ENCODE measurements around the gene GFRA4. TPM values are rescaled to one million over a fixed set of nuclear protein-coding genes. Genes with fewer than 3 reads are reported as not detected.

GFRA4 gene
- total and polyA plus RNA-seq, 2 donors (not counting 3 experiments of a cell fraction or from before 2014, with no cell fraction given): not detected

GRCh38 chr20:3652221-3652620 is 11.0 kb downstream of the GFRA4 start:
- Histone ChIP-seq H3K79me2 (ENCODE audit: control insufficient read depth, insufficient read depth, low read length) (no peaks in the 10 kb centered on the region), H3K4me2 (ENCODE audit: insufficient read depth, low read length) (no peak overlapping the region), H3K27ac (ENCODE audit: insufficient read depth, low read depth, low read length) (no peak overlapping the region), H3K4me3 (replicated peaks in 1 of 3; ENCODE audit: insufficient read depth in 1 of 3, low read depth in 1 of 3, low read length in 3 of 3) (no peak overlapping the region), H4K20me1 (replicated peaks; ENCODE audit: control insufficient read depth, extremely low read depth, insufficient read depth, low read length) (no peaks in the 10 kb centered on the region), H3K36me3 (ENCODE audit: control insufficient read depth in 2 of 2, extremely low read depth in 1 of 2, insufficient read depth in 2 of 2, low read length in 2 of 2) (no peaks in the 10 kb centered on the region), H3K4me1 (ENCODE audit: control insufficient read depth, extremely low read depth, insufficient read depth, low read length) (no peaks in the 10 kb centered on the region), H3K9me1 (replicated peaks; ENCODE audit: control insufficient read depth, extremely low read depth, insufficient read depth, low read length) (no peaks in the 10 kb centered on the region), H3K9ac (replicated peaks; ENCODE audit: extremely low read depth, insufficient read depth, low read length) (no peak overlapping the region), H3K9me3 (replicated peaks; ENCODE audit: control insufficient read depth, insufficient read depth, low read length) (no peaks in the 10 kb centered on the region), H3K27me3 (ENCODE audit: control insufficient read depth in 2 of 2, insufficient read depth in 2 of 2, low read length in 2 of 2) (no peaks in the 10 kb centered on the region), H2AFZ (ENCODE audit: low read depth, low read length) (no peak overlapping the region)
- intact Hi-C loops (cut with micrococcal nuclease): no loop called here
- ChIA-PET CTCF (interaction anchor here (0.8 kb wide), 1 partner anchor 89 kb away, joined by 3 read pairs; no protein-coding TSS in a partner anchor), POLR2A (no interaction called here)
- DNase-seq (ENCODE audit: low read depth, low spot score) (no peak), FAIRE-seq (no peak)
- no peak for TF ChIP-seq JUN (IDR thresholded peaks at IDR 0.05; ENCODE audit: borderline replicate concordance, insufficient read depth, insufficient read length, low read depth)
- TF ChIP-seq POLR2AphosphoS5 (IDR thresholded peaks at IDR 0.05; ENCODE audit: insufficient read depth, low read depth, low read length): no peak
- no peak for TF ChIP-seq MAX (IDR thresholded peaks at IDR 0.05; ENCODE audit: insufficient read depth, insufficient read length)
- no peak for TF ChIP-seq CTCF (IDR thresholded peaks at IDR 0.05; ENCODE audit: extremely low read depth in 1 of 2, insufficient read depth in 1 of 2, low read depth in 1 of 2, low read length in 2 of 2)
- no peak for TF ChIP-seq POLR2A (IDR thresholded peaks at IDR 0.05; ENCODE audit: low read depth, low read length)
- TF ChIP-seq EZH2 (IDR thresholded peaks at IDR 0.05; ENCODE audit: borderline replicate concordance, low read depth, low read length, severe bottlenecking): no peak
- no peak for TF ChIP-seq FOS (IDR thresholded peaks at IDR 0.05; ENCODE audit: borderline replicate concordance, insufficient read depth, low read length)
- no peak for TF ChIP-seq MYC (IDR thresholded peaks at IDR 0.05; ENCODE audit: low read depth, low read length)
- no peak for TF ChIP-seq GATA2 (IDR thresholded peaks at IDR 0.05; ENCODE audit: insufficient read depth, insufficient read length, low read depth, low read length)
- BruUV-seq (replicated peaks): no TSS peak
- dilution Hi-C loops (cut with MboI; ENCODE audit: extremely low pct_ligation_motif_present, low sequenced_read_pairs): no loop called here

All from endothelial cell of umbilical vein (primary cell).